HG02610 (cell line): ENCODE data around the gene GFOD1.
"Not testable (repeated sequence)": the region's sequence is repeated elsewhere in the genome, so short reads cannot be mapped to it uniquely, and the experiment has no call there.

Experiments
- ATAC-seq: cut with Tn5 transposase; IDR thresholded peaks from one replicate; pipeline ENCODE4 v1.9.1; 2021; ENCODE audit warnings: mild to moderate bottlenecking, moderate library complexity; ENCODE audit not compliant: unreplicated experiment

The GFOD1 gene

DNA sequence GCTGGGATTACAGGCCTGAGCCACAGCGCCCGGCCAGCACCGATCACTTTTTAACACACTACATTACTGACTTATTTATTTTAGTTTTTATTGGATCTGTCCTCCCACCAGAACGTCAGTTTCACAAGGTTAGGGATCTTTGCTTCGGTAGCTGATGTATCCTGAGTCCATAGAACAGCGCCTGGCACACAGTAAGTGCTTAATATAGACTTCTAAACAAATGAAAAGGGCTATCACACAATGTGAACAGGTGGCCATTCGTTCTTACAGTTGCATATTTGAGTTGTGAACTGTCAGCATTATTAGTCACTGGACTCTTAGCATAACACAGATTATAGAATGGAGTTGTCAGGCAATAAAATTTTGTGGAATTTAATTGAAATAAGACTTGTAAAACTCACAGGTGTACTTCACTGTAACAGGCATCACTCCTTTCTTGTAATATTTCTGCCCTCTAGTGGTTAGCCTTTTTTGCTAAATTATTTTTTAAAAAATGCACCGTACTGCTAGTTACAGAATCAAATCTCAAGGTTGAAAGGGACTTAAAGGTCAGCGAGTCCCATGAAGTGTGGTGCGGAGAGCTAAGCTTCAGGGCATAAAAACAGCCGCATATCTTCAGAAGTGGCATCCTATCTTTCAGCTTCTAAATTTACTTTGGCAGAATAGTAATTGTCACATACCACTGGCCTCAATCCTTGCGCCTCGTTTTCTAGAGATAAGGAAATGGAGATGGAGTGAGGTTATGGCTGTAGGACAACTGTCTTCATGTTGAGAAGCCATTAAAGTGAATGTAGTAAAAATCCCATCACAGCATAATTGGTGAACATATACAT lies 155.7 kb downstream of the GFOD1 start:
- no peak for ATAC-seq

GRCh38 chr6:13328875-13329183 lies 158.6 kb downstream of the GFOD1 start:
- no peak for ATAC-seq

- ATAC-seq: peak; percentile 87
Observed at GRCh38 chr6:13328076-13328874, 159.1 kb downstream of the GFOD1 start, which contains the start of gene TBC1D7. TBC1D7 (minus strand) TSS chr6:13328537; CDS start chr6:13326898, 1,639 bp downstream.

DNA sequence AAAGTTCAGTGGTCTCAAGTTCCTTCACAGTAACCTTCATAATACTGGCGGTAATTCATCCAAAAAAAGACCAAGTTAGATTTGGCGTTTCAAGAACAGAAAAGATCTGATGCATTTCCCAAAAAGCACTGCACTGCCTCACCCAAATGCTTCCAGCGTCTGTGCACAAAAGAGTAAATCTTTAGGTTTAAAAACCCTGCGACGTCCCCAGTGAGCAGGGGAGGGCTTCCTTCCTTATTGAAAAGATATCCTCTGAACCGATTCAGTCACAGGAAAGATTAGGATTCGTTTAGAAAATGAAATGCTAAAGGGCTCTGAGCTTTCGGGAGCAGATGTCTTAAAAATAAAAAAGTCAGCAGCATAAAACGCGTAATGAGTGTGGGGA lies 159.7 kb downstream of the GFOD1 start:
- ATAC-seq: no peak

GRCh38 chr6:13326031-13326586 lies 161.3 kb downstream of the GFOD1 start:
- ATAC-seq: not testable (repeated sequence)

- no peak for ATAC-seq
Observed at GRCh38 chr6:13319891-13320564, 167.4 kb downstream of the GFOD1 start.

- ATAC-seq: no peak
Observed at GRCh38 chr6:13318821-13319220, 168.6 kb downstream of the GFOD1 start.

GRCh38 chr6:13315896-13316295 lies 171.5 kb downstream of the GFOD1 start:
- no peak for ATAC-seq

DNA sequence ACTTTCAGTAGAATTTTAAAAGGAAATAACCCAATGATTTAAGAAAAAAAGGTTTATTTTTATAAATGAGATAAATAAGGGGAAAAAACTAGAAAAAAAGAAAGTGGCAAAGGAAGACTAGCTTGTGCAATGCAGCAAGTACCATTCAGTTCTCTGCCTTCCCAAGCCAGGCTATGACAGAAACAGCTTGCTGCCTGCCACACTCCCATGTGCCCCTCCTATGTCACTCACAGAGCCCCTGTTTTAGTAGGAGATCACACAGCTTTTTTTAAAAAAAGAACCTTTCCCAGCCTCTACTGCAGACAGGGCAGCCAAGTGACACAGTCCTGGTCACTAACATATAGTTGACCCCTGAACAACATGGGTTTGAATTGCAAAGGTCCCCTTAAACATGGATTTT lies 172.6 kb downstream of the GFOD1 start:
- ATAC-seq: no peak

DNA sequence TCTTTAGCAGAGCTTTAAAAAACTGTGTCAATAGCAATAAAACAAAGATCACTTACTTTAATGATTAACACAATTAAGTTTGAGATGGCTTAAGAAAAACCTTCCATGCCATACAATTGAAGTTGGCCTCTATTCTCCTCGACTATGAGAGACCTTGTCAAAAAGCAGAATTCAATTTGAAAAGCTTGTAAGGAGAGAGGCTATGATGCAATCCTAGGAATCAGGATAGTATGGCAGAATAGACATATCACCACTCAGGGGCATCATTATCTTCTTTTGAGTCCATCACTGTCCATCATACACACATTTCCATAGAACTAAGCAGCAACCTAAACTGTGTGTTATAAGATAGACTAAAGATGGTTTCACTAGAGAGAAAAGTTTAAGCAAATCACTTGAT lies 176.2 kb downstream of the GFOD1 start:
- ATAC-seq: no peak

DNA sequence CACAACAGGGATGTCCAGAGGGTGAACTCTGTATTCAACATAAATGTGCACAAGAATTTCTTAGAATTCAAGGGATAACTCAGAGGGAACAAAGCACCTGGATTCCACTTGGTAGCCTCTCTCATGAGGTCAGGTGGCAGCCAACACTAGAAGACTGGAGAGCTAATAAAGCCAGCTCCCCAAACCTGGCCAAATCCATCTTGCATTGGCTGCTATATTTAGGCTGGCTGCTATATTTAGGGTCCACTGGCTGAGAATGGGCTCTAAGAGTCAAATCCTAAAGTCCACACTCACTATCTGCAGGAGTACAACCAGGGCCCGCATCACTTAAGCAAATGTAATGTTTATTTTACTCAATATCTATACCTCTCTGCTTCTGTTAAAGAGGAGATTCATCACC lies 179.1 kb downstream of the GFOD1 start:
- no peak for ATAC-seq
